HepG2 (cell line): ENCODE measurements around the gene ATAD1. TPM values are rescaled to one million over a fixed set of nuclear protein-coding genes. Genes with fewer than 3 reads are reported as not detected.

Experiments used
- AGO2 ChIP-seq: fragments of 200-400 bp; formaldehyde crosslinking; optimal IDR thresholded peaks from 2 replicates; pipeline ENCODE3; 2017; ENCODE audit warnings: mild to moderate bottlenecking, low read depth, low read length, moderate library complexity
- ASH2L ChIP-seq: fragments of 300-600, 200-600 bp; sonication (generic); IDR thresholded peaks from 2 replicates; pipeline ENCODE4 v1.7.0; 2017; ENCODE audit warnings: low read depth, mild to moderate bottlenecking, moderate library complexity, mixed read lengths, low read length; ENCODE audit not compliant: insufficient read length
- HHEX ChIP-seq: IDR thresholded peaks from 2 replicates; pipeline ENCODE4 v1.6.1; 2016; ENCODE audit warnings: control low read depth
- HMG20B ChIP-seq: conservative IDR thresholded peaks from 2 replicates; pipeline ENCODE4 v1.6.1; 2016; ENCODE audit warnings: missing genetic modification reagents, missing compliant biosample characterization
- PLRG1 ChIP-seq: fragments of 450-650 bp; conservative IDR thresholded peaks from 2 replicates; pipeline ENCODE4 v1.6.1; 2016
- POGZ ChIP-seq: sonication (generic); formaldehyde crosslinking; IDR thresholded peaks from 2 replicates; pipeline ENCODE4 v1.4.0; 2020; ENCODE audit warnings: mild to moderate bottlenecking, missing genetic modification reagents
- SATB2 ChIP-seq: sonication (generic); formaldehyde crosslinking; IDR thresholded peaks from 2 replicates; pipeline ENCODE4 v1.5.0; 2020; ENCODE audit warnings: missing genetic modification reagents
- SPEN ChIP-seq: sonication (generic); formaldehyde crosslinking; IDR thresholded peaks from 2 replicates; pipeline ENCODE4 v1.5.1; 2020; ENCODE audit warnings: low read depth, mild to moderate bottlenecking, missing genetic modification reagents
- TBL1XR1 ChIP-seq: fragments of 150-350 bp; IDR thresholded peaks from 2 replicates; pipeline ENCODE4 v1.6.1; 2014; ENCODE audit warnings: borderline replicate concordance, low read length; ENCODE audit not compliant: partially characterized antibody
- TGIF2 ChIP-seq: IDR thresholded peaks from 2 replicates; pipeline ENCODE4 v1.6.1; 2016; ENCODE audit warnings: control low read depth, missing compliant biosample characterization
- ZNF138 ChIP-seq: sonication (generic); formaldehyde crosslinking; IDR thresholded peaks from 2 replicates; pipeline ENCODE4 v1.5.0; 2020; ENCODE audit warnings: mild to moderate bottlenecking, low read depth, missing genetic modification reagents
- ZNF160 ChIP-seq: sonication (generic); formaldehyde crosslinking; IDR thresholded peaks from 2 replicates; pipeline ENCODE4 v1.8.0; 2022; ENCODE audit warnings: mild to moderate bottlenecking, inconsistent platforms, missing genetic modification reagents
- ZNF260 ChIP-seq: sonication (generic); formaldehyde crosslinking; IDR thresholded peaks from 2 replicates; pipeline ENCODE4 v1.4.0; 2020; ENCODE audit warnings: missing genetic modification reagents, low read depth, mild to moderate bottlenecking, borderline replicate concordance
- ZNF496 ChIP-seq: sonication (generic); formaldehyde crosslinking; IDR thresholded peaks from 2 replicates; pipeline ENCODE4 v1.8.1; 2023; ENCODE audit warnings: mild to moderate bottlenecking, moderate library complexity, missing genetic modification reagents; ENCODE audit not compliant: insufficient replicate concordance
- ZNF510 ChIP-seq: sonication (generic); formaldehyde crosslinking; IDR thresholded peaks from 2 replicates; pipeline ENCODE4 v1.4.0; 2020; ENCODE audit warnings: low read depth, mild to moderate bottlenecking, missing genetic modification reagents
- ZNF788 ChIP-seq: sonication (generic); formaldehyde crosslinking; IDR thresholded peaks from 2 replicates; pipeline ENCODE4 v1.5.0; 2020; ENCODE audit warnings: mild to moderate bottlenecking, missing genetic modification reagents, borderline replicate concordance
- polyA plus RNA-seq, 8 experiments: library from polyadenylated mRNA; depleted of rRNA in 3 of 8; stranded (reverse) in 7 of 8; unstranded in 1 of 8; fragments of >200 nt; fragmentation: Illumina TruSeq in 4 of 8; extraction: Trizol in 4 of 8; gene quantifications; 2 replicates each; pipeline versions ENCODE4 v1.2.1 to v1.2.3, GENCODE V29; 2011 to 2016; ENCODE audit warnings: low read depth in 4 of 8, missing spikeins in 1 of 8, mixed read lengths in 1 of 8; ENCODE audit not compliant: insufficient read depth in 1 of 8
- total RNA-seq, 5 experiments: library from RNA; depleted of rRNA; stranded (reverse); fragments of >200 nt; fragmentation: Illumina TruSeq; extraction: Trizol; gene quantifications; 2 replicates each; pipeline ENCODE4 v1.2.3, GENCODE V29; 2016; ENCODE audit warnings: low read depth in 1 of 5
- TF ChIP-seq, protein P1 (sequence below): sonication (generic); formaldehyde crosslinking; IDR thresholded peaks from 2 replicates; pipeline ENCODE4 v1.4.0; 2020; ENCODE audit warnings: mild to moderate bottlenecking, low read depth, missing genetic modification reagents
- TF ChIP-seq, protein P2 (sequence below): IDR thresholded peaks from 2 replicates; pipeline ENCODE4 v1.6.1; 2016; ENCODE audit warnings: low read depth, borderline replicate concordance
- TF ChIP-seq, protein P3 (sequence below): sonication (generic); formaldehyde crosslinking; IDR thresholded peaks from 2 replicates; pipeline ENCODE4 v1.4.0; 2020; ENCODE audit warnings: mild to moderate bottlenecking, missing genetic modification reagents
- TF ChIP-seq, protein P4 (sequence below): sonication (generic); formaldehyde crosslinking; IDR thresholded peaks from 2 replicates; pipeline ENCODE4 v1.5.0; 2020; ENCODE audit warnings: mild to moderate bottlenecking, missing genetic modification reagents
- TF ChIP-seq, protein P5 (sequence below), 2 experiments: sonication (generic) in 1 of 2; formaldehyde crosslinking in 1 of 2; IDR thresholded peaks; 2 replicates each; pipeline versions ENCODE4 v1.4.0 to v1.6.1; 2018 to 2020; ENCODE audit warnings: missing genetic modification reagents in 2 of 2, borderline replicate concordance in 1 of 2, low read depth in 1 of 2, mild to moderate bottlenecking in 1 of 2, missing biosample characterization in 1 of 2

Gene ATAD1
- total and polyA plus RNA-seq, 2 of the 13 experiments (the other 11 are each of a cell fraction or from before 2014, with no cell fraction given): 14.9 to 28.2 TPM

DNA sequence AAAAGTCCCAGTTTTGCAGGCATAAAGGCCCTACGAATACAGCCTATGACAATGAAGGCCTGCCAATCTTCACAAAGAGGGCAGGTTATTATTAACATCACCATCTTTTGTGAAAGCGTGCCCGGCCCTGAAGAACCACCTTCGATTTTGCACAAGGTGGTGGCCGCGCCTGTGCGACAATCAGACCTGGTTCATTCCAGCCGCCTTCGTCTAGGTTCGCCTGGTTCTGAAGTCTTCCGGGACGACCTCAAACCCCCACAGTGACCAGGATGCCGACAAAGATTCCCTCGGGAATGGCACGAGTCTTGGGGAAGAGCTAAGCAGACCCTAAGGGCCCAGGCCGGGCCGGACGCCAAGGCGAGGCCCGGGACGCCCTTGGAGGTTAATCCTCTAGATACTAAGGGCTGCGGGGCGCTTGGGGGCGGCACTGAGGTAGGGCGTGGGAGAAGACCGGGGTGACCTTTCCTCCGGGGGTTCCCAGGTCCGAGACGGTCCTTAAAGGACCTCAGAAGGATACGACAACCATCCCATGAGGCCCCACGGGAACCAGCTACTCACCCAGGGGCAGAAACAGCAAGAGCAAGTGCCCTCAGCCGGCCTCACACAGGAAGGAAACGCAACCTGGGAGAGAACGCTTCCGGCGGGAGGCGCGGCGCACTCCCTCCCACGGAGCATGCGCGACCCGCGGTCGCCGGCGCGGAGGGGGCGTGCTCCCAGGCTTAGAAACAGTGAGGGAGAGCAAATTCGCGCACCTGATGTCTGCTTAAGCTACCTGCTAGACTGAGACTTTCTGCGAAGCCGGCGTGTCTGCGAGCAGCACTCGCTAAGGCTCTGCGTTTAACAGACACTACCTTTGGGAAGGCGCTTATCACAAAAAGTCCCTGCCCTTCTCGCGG is at the start of gene ATAD1 (continued):
- TF ChIP-seq, protein P1, sequence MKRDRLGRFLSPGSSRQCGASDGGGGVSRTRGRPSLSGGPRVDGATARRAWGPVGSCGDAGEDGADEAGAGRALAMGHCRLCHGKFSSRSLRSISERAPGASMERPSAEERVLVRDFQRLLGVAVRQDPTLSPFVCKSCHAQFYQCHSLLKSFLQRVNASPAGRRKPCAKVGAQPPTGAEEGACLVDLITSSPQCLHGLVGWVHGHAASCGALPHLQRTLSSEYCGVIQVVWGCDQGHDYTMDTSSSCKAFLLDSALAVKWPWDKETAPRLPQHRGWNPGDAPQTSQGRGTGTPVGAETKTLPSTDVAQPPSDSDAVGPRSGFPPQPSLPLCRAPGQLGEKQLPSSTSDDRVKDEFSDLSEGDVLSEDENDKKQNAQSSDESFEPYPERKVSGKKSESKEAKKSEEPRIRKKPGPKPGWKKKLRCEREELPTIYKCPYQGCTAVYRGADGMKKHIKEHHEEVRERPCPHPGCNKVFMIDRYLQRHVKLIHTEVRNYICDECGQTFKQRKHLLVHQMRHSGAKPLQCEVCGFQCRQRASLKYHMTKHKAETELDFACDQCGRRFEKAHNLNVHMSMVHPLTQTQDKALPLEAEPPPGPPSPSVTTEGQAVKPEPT (CRISPR knock-in tag): no peak
- TF ChIP-seq HMG20B (CRISPR knock-in tag): no peak
- TF ChIP-seq SATB2: no peak
- TF ChIP-seq, protein P2, sequence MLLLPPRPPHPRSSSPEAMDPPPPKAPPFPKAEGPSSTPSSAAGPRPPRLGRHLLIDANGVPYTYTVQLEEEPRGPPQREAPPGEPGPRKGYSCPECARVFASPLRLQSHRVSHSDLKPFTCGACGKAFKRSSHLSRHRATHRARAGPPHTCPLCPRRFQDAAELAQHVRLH (CRISPR knock-in tag): no peak
- TF ChIP-seq AGO2: no peak
- peak; percentile 81; the same call in 1 of the 2 replicates for TF ChIP-seq ZNF788 (CRISPR knock-in tag)
- TF ChIP-seq, protein P3, sequence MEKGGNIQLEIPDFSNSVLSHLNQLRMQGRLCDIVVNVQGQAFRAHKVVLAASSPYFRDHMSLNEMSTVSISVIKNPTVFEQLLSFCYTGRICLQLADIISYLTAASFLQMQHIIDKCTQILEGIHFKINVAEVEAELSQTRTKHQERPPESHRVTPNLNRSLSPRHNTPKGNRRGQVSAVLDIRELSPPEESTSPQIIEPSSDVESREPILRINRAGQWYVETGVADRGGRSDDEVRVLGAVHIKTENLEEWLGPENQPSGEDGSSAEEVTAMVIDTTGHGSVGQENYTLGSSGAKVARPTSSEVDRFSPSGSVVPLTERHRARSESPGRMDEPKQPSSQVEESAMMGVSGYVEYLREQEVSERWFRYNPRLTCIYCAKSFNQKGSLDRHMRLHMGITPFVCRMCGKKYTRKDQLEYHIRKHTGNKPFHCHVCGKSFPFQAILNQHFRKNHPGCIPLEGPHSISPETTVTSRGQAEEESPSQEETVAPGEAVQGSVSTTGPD: 0 out of 2 replicates have a peak, but pooled peaks have one; percentile 59
- no peak for TF ChIP-seq PLRG1
- no peak for TF ChIP-seq TBL1XR1
- TF ChIP-seq SPEN (CRISPR knock-in tag): peak; percentile 84; the same call in 1 of the 2 replicates
- TF ChIP-seq, protein P4, sequence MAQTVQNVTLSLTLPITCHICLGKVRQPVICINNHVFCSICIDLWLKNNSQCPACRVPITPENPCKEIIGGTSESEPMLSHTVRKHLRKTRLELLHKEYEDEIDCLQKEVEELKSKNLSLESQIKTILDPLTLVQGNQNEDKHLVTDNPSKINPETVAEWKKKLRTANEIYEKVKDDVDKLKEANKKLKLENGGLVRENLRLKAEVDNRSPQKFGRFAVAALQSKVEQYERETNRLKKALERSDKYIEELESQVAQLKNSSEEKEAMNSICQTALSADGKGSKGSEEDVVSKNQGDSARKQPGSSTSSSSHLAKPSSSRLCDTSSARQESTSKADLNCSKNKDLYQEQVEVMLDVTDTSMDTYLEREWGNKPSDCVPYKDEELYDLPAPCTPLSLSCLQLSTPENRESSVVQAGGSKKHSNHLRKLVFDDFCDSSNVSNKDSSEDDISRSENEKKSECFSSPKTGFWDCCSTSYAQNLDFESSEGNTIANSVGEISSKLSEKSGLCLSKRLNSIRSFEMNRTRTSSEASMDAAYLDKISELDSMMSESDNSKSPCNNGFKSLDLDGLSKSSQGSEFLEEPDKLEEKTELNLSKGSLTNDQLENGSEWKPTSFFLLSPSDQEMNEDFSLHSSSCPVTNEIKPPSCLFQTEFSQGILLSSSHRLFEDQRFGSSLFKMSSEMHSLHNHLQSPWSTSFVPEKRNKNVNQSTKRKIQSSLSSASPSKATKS (CRISPR knock-in tag): no peak
- no peak for TF ChIP-seq ZNF260 (CRISPR knock-in tag)
- no peak for TF ChIP-seq TGIF2 (CRISPR knock-in tag)
- peak; percentile 77 for TF ChIP-seq ASH2L
- no peak; the same call in 1 of the 2 replicates for TF ChIP-seq ZNF138
- no peak for TF ChIP-seq ZNF496 (CRISPR knock-in tag)
- TF ChIP-seq ZNF510: no peak
- peak; percentile 48 for TF ChIP-seq POGZ (CRISPR knock-in tag)
- TF ChIP-seq HHEX (CRISPR knock-in tag): no peak
- TF ChIP-seq, protein P5, sequence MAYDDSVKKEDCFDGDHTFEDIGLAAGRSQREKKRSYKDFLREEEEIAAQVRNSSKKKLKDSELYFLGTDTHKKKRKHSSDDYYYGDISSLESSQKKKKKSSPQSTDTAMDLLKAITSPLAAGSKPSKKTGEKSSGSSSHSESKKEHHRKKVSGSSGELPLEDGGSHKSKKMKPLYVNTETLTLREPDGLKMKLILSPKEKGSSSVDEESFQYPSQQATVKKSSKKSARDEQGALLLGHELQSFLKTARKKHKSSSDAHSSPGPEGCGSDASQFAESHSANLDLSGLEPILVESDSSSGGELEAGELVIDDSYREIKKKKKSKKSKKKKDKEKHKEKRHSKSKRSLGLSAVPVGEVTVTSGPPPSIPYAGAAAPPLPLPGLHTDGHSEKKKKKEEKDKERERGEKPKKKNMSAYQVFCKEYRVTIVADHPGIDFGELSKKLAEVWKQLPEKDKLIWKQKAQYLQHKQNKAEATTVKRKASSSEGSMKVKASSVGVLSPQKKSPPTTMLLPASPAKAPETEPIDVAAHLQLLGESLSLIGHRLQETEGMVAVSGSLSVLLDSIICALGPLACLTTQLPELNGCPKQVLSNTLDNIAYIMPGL (CRISPR knock-in tag; IDR thresholded peaks at IDR 0.05; ENCODE audit: borderline replicate concordance in 1 of 2, low read depth in 1 of 2): peak; percentile 80 to 84; a peak in 3 of 4 replicates
- TF ChIP-seq ZNF160 (CRISPR knock-in tag): no peak
